Esophagus squamous epithelium (tissue), 4 donors: ENCODE measurements around the gene CDKAL1.

Experiments used
- POLR2A ChIP-seq, 4 donors: fragments of 450-650 bp; IDR thresholded peaks; one replicate each; pipeline ENCODE4 v1.6.1; 2017; ENCODE audit warnings: antibody characterized with exemption in 4 of 4, mild to moderate bottlenecking in 4 of 4, moderate library complexity in 3 of 4
- TF ChIP-seq, protein P1 (sequence below), 6 experiments: fragments of 450-650 bp in 4 of 6; fragments of 200-600 bp in 2 of 6; sonication (generic) in 2 of 6; IDR thresholded peaks; one replicate each; pipeline ENCODE4 v1.5.1; 2016 to 2019; ENCODE audit warnings: antibody characterized with exemption in 6 of 6, mild to moderate bottlenecking in 4 of 6, moderate library complexity in 4 of 6

DNA sequence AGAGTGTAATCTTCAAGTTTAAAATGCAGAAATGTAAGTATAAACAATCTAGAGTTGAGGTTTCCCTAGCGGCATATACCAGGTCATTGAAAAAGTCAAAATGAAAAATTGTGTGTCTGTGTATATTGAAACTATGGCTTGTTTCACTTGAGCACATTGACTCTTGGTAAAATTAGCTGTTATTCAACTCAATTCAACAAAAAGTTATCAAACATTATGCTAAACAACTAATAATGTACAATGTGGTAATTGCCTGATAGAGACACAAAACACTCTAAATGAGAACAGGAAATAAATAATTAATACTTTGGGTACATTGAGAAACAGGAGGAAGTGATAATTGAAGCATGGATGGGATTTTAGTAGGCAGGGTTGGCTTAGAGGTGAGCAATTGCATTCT lies 444.8 kb downstream of the CDKAL1 start:
- TF ChIP-seq, protein P1, sequence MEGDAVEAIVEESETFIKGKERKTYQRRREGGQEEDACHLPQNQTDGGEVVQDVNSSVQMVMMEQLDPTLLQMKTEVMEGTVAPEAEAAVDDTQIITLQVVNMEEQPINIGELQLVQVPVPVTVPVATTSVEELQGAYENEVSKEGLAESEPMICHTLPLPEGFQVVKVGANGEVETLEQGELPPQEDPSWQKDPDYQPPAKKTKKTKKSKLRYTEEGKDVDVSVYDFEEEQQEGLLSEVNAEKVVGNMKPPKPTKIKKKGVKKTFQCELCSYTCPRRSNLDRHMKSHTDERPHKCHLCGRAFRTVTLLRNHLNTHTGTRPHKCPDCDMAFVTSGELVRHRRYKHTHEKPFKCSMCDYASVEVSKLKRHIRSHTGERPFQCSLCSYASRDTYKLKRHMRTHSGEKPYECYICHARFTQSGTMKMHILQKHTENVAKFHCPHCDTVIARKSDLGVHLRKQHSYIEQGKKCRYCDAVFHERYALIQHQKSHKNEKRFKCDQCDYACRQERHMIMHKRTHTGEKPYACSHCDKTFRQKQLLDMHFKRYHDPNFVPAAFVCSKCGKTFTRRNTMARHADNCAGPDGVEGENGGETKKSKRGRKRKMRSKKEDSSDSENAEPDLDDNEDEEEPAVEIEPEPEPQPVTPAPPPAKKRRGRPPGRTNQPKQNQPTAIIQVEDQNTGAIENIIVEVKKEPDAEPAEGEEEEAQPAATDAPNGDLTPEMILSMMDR (IDR thresholded peaks at IDR 0.05): no peak
- no peak for TF ChIP-seq POLR2A (IDR thresholded peaks at IDR 0.05)
